Measurements from ENCODE around the gene KIF25. TPM values are rescaled to one million over a fixed set of nuclear protein-coding genes. Genes with fewer than 3 reads are reported as not detected.
A peak's percentile ranks its signal among the peaks of the same experiment; 100 is the strongest.

The KIF25 gene
- total RNA-seq, 4 donors from 2014 or later: 0.17 TPM; not detected in 3

GRCh38 chr6:168002804-168003203 is 5.3 kb downstream of the KIF25 start:
- no peak overlapping the region for H3K27ac ChIP-seq (replicated peaks in 1 of 4)
- intact Hi-C loops (cut with DNase I): no loop called here
- 96% methylated on average over 6 of the region's 6 CpGs for WGBS
- H3K36me3 ChIP-seq: no peaks in the 10 kb centered on the region
- no peak overlapping the region for H3K4me3 ChIP-seq
- peak; percentile 17 for DNase-seq (ENCODE audit: extremely low spot score)
- H3K27me3 ChIP-seq: peaks cover 0 to 35% (median 5%) of the 10 kb centered on the region in 4 donors
- no peak for TF ChIP-seq POLR2AphosphoS5 (IDR thresholded peaks at IDR 0.05)
- no peak for TF ChIP-seq CTCF (IDR thresholded peaks at IDR 0.05)
- TF ChIP-seq EP300 (IDR thresholded peaks at IDR 0.05): no peak
- no peak for TF ChIP-seq POLR2A (IDR thresholded peaks at IDR 0.05; ENCODE audit: low read depth)
- no peaks in the 10 kb centered on the region for H3K9me3 ChIP-seq
- peaks cover 0 to 8% (median 0%) of the 10 kb centered on the region in 4 donors for H3K4me1 ChIP-seq

- intact Hi-C loops (cut with DNase I): no loop called here
- TF ChIP-seq POLR2A (IDR thresholded peaks at IDR 0.05; ENCODE audit: low read depth) (no peak), POLR2AphosphoS5 (IDR thresholded peaks at IDR 0.05) (no peak), EP300 (IDR thresholded peaks at IDR 0.05) (no peak), CTCF (IDR thresholded peaks at IDR 0.05) (no peak)
- Histone ChIP-seq H3K9me3 (no peaks in the 10 kb centered on the region), H3K4me3 (no peak overlapping the region), H3K36me3 (no peaks in the 10 kb centered on the region), H3K27ac (replicated peaks in 1 of 4) (no peak overlapping the region), H3K4me1 (peaks cover 0 to 8% (median 0%) of the 10 kb centered on the region in 4 donors), H3K27me3 (peaks cover 0 to 23% (median 0%) of the 10 kb centered on the region in 4 donors)
- 70% methylated on average over 7 of the region's 7 CpGs for WGBS
- DNase-seq (ENCODE audit: extremely low spot score): peak; percentile 50
Measured at GRCh38 chr6:168004023-168004422, 6.6 kb downstream of the KIF25 start.

- peaks cover 0 to 15% (median 0%) of the 10 kb centered on the region in 4 donors for H3K27me3 ChIP-seq
- TF ChIP-seq CTCF (IDR thresholded peaks at IDR 0.05) (no peak), POLR2A (IDR thresholded peaks at IDR 0.05; ENCODE audit: low read depth) (no peak), POLR2AphosphoS5 (IDR thresholded peaks at IDR 0.05) (no peak), EP300 (IDR thresholded peaks at IDR 0.05) (no peak)
Measured at GRCh38 chr6:168004945-168005344, 7.5 kb downstream of the KIF25 start.

GRCh38 chr6:168005796-168006195 is 8.3 kb downstream of the KIF25 start:
- peaks cover 0 to 8% (median 0%) of the 10 kb centered on the region in 4 donors for H3K4me1 ChIP-seq
- peaks cover 0 to 9% (median 7%) of the 10 kb centered on the region in 4 donors for H3K9me3 ChIP-seq
- DNase-seq (ENCODE audit: extremely low spot score): peak; percentile 81
- intact Hi-C loops (cut with DNase I): no loop called here
- no peak overlapping the region for H3K4me3 ChIP-seq
- 93% methylated on average over 6 of the region's 6 CpGs for WGBS
- peaks cover 0 to 6% (median 0%) of the 10 kb centered on the region in 4 donors for H3K27me3 ChIP-seq
- no peak overlapping the region for H3K27ac ChIP-seq (replicated peaks in 1 of 4)
- H3K36me3 ChIP-seq: no peaks in the 10 kb centered on the region
- no peak for TF ChIP-seq EP300 (IDR thresholded peaks at IDR 0.05)
- TF ChIP-seq POLR2AphosphoS5 (IDR thresholded peaks at IDR 0.05): no peak
- TF ChIP-seq POLR2A (IDR thresholded peaks at IDR 0.05; ENCODE audit: low read depth): no peak
- TF ChIP-seq CTCF (IDR thresholded peaks at IDR 0.05): no peak

More at GRCh38 chr6:168004945-168005344, 7.5 kb downstream of the KIF25 start:
- 93% methylated on average over 11 of the region's 11 CpGs for WGBS
- Histone ChIP-seq H3K27ac (replicated peaks in 1 of 4) (no peak overlapping the region), H3K4me1 (peaks cover 0 to 8% (median 0%) of the 10 kb centered on the region in 4 donors), H3K36me3 (no peaks in the 10 kb centered on the region), H3K4me3 (no peak overlapping the region), H3K9me3 (peaks cover 0 to 3% (median 0%) of the 10 kb centered on the region in 4 donors)
- peak; percentile 86 for DNase-seq (ENCODE audit: extremely low spot score)
- intact Hi-C loops (cut with DNase I): no loop called here
